HCT116 (cell line): ENCODE data around the gene ZNF724. TPM values are rescaled to one million over a fixed set of nuclear protein-coding genes. Genes with fewer than 3 reads are reported as not detected.

Experiments used
- ATAC-seq: fragments of 200-7000 bp; cut with Tn5 transposase; 2 replicates; pipeline ENCODE4 v1.9.1; 2020; ENCODE audit warnings: mild to moderate bottlenecking, moderate library complexity
- BruUV-seq: library from RNA; stranded (reverse); fragments of 400-500 nt; replicated peaks from 2 replicates; lab custom pipeline; 2021; lab: Mats Ljungman, UMichigan
- CTCF ChIA-PET: fragments of 300-600 bp; sonication (Branson Sonifier 250); formaldehyde crosslinking; loops from one replicate; lab custom pipeline; 2021; ENCODE audit warnings: antibody characterized with exemption; lab: Charles Lee
- POLR2A ChIA-PET: fragments of 300-600, 350-600 bp; sonication (Branson Sonifier 250); formaldehyde crosslinking; loops from one replicate; lab custom pipeline; 2021; ENCODE audit warnings: antibody characterized with exemption; lab: Charles Lee
- RAD21 ChIA-PET, 2 experiments: fragments of 300-600 bp; sonication (Branson Sonifier 250); formaldehyde crosslinking; loops; one replicate each; lab custom pipeline; 2023; ENCODE audit warnings: low total read pairs in 2 of 2; ENCODE audit not compliant: uncharacterized antibody in 2 of 2, unreplicated experiment in 2 of 2, low non-redundant PET in 1 of 2; lab: Charles Lee
- DNase-seq: peaks from one replicate; pipeline ENCODE4 v3.0.0-alpha.2; 2010; ENCODE audit warnings: low read depth, low spot score
- H2AFZ ChIP-seq: fragments of 200-600 bp; shearing (Covaris generic), sonication (generic); 2 replicates; pipeline ENCODE4 v1.6.1; 2017; ENCODE audit warnings: low read depth, mixed run types, mixed read lengths, antibody characterized with exemption, low read length; ENCODE audit not compliant: poor library complexity, severe bottlenecking
- H3K27ac ChIP-seq: 2 replicates; pipeline ENCODE4 v1.5.1; 2012; ENCODE audit warnings: low read depth, low read length
- H3K27me3 ChIP-seq: fragments of 200-600 bp; sonication (generic); 2 replicates; pipeline ENCODE4 v1.6.1; 2016; ENCODE audit warnings: mixed run types, low read length, mixed read lengths; ENCODE audit not compliant: insufficient read depth
- H3K36me3 ChIP-seq, 2 experiments: fragments of 200-500 bp in 1 of 2; fragments of 200-600 bp in 1 of 2; sonication (Bioruptor generic) in 1 of 2; sonication (generic) in 1 of 2; 2 replicates each; pipeline versions ENCODE4 v1.5.1 to v1.6.1; 2014 to 2016; ENCODE audit warnings: low read length in 2 of 2, inconsistent platforms in 1 of 2, mixed read lengths in 1 of 2, mixed run types in 1 of 2; ENCODE audit not compliant: insufficient read depth in 2 of 2, control insufficient read depth in 1 of 2
- H3K4me1 ChIP-seq, 2 experiments: fragments of 200-600 bp in 1 of 2; sonication (generic) in 1 of 2; 2 replicates each; pipeline versions ENCODE4 v1.5.1 to v1.6.1; 2012 to 2017; ENCODE audit warnings: low read length in 2 of 2, inconsistent platforms in 1 of 2, mild to moderate bottlenecking in 1 of 2, mixed read lengths in 1 of 2, mixed run types in 1 of 2, moderate library complexity in 1 of 2; ENCODE audit not compliant: insufficient read depth in 2 of 2, control insufficient read depth in 1 of 2
- H3K4me2 ChIP-seq: fragments of 200-600 bp; sonication (generic); 2 replicates; pipeline ENCODE4 v1.6.1; 2017; ENCODE audit warnings: mixed run types, low read length, mixed read lengths
- H3K4me3 ChIP-seq, 2 experiments: fragments of 200-600 bp in 1 of 2; sonication (generic) in 1 of 2; replicated peaks in 1 of 2; 2 replicates each; pipeline ENCODE4 v1.5.1; 2011 to 2016; ENCODE audit warnings: low read length in 2 of 2, control low read depth in 1 of 2, low read depth in 1 of 2, mild to moderate bottlenecking in 1 of 2, mixed read lengths in 1 of 2, mixed run types in 1 of 2
- H3K79me2 ChIP-seq: fragments of 200-600 bp; sonication (generic); 2 replicates; pipeline ENCODE4 v1.6.1; 2017; ENCODE audit warnings: mild to moderate bottlenecking, mixed run types, low read length, moderate library complexity, mixed read lengths; ENCODE audit not compliant: insufficient read depth
- H3K9ac ChIP-seq: fragments of 200-600 bp; sonication (generic); 2 replicates; pipeline ENCODE4 v1.6.1; 2016; ENCODE audit warnings: low read length, mixed read lengths
- H3K9me2 ChIP-seq: fragments of 200-600 bp; sonication (generic), shearing (Covaris generic); 2 replicates; pipeline ENCODE4 v1.6.1; 2017; ENCODE audit warnings: mixed run types, mild to moderate bottlenecking, moderate library complexity; ENCODE audit not compliant: insufficient read depth
- H3K9me3 ChIP-seq, 2 experiments: fragments of 200-500 bp in 1 of 2; fragments of 200-600 bp in 1 of 2; sonication (Bioruptor generic) in 1 of 2; sonication (generic) in 1 of 2; 2 replicates each; pipeline ENCODE4 v1.6.1; 2014 to 2017; ENCODE audit warnings: low read length in 2 of 2, mixed read lengths in 2 of 2, inconsistent platforms in 1 of 2, low read depth in 1 of 2, mild to moderate bottlenecking in 1 of 2, mixed run types in 1 of 2, moderate library complexity in 1 of 2; ENCODE audit not compliant: control insufficient read depth in 1 of 2, insufficient read depth in 1 of 2
- H4K20me1 ChIP-seq: fragments of 200-600 bp; sonication (generic), shearing (Covaris generic); 2 replicates; pipeline ENCODE4 v1.6.1; 2017; ENCODE audit warnings: mixed run types, mild to moderate bottlenecking, moderate library complexity; ENCODE audit not compliant: insufficient read depth
- CBX3 ChIP-seq: IDR thresholded peaks from 2 replicates; pipeline ENCODE4 v1.6.1; 2012; ENCODE audit warnings: low read depth
- CEBPB ChIP-seq: IDR thresholded peaks from 2 replicates; pipeline ENCODE4 v1.6.1; 2012; ENCODE audit warnings: low read depth
- CTCF ChIP-seq, 3 experiments: fragments of 200-600 bp in 1 of 3; sonication (generic) in 1 of 3; IDR thresholded peaks in 2 of 3; conservative IDR thresholded peaks in 1 of 3; 2 replicates each; pipeline ENCODE4 v1.5.1; 2012 to 2017; ENCODE audit warnings: low read depth in 2 of 3, low read length in 2 of 3, antibody characterized with exemption in 1 of 3, borderline replicate concordance in 1 of 3, control low read depth in 1 of 3, mild to moderate bottlenecking in 1 of 3, mixed read lengths in 1 of 3, mixed run types in 1 of 3, moderate library complexity in 1 of 3; ENCODE audit not compliant: insufficient read depth in 1 of 3
- EGR1 ChIP-seq: IDR thresholded peaks from 2 replicates; pipeline ENCODE4 v1.6.1; 2012; ENCODE audit warnings: low read depth
- ELF1 ChIP-seq: IDR thresholded peaks from 2 replicates; pipeline ENCODE4 v1.6.1; 2012; ENCODE audit warnings: low read depth, borderline replicate concordance
- EZH2phosphoT487 ChIP-seq: fragments of 200-600 bp; IDR thresholded peaks from 2 replicates; pipeline ENCODE4 v1.6.1; 2018; ENCODE audit warnings: antibody characterized with exemption, borderline replicate concordance
- FOSL1 ChIP-seq: IDR thresholded peaks from 2 replicates; pipeline ENCODE4 v1.6.1; 2012; ENCODE audit warnings: low read depth
- JUND ChIP-seq: IDR thresholded peaks from 2 replicates; pipeline ENCODE4 v1.6.1; 2012
- POLR2A ChIP-seq: IDR thresholded peaks from 2 replicates; pipeline ENCODE4 v1.7.0; 2011; ENCODE audit warnings: borderline replicate concordance; ENCODE audit not compliant: insufficient read depth, insufficient read length; ENCODE audit errors: extremely low read depth
- RAD21 ChIP-seq: IDR thresholded peaks from 2 replicates; pipeline ENCODE4 v1.6.1; 2012; ENCODE audit warnings: low read depth, mild to moderate bottlenecking
- SIN3A ChIP-seq: IDR thresholded peaks from 2 replicates; pipeline ENCODE4 v1.6.1; 2012; ENCODE audit warnings: low read depth
- SRF ChIP-seq: IDR thresholded peaks from 2 replicates; pipeline ENCODE4 v1.6.1; 2012; ENCODE audit warnings: low read depth
- TCF7L2 ChIP-seq: IDR thresholded peaks from 2 replicates; pipeline ENCODE4 v1.7.0; 2011; ENCODE audit warnings: borderline replicate concordance, inconsistent platforms; ENCODE audit not compliant: insufficient read depth, insufficient read length; ENCODE audit errors: extremely low read depth
- YY1 ChIP-seq: IDR thresholded peaks from 2 replicates; pipeline ENCODE4 v1.6.1; 2011; ENCODE audit warnings: low read length, low read depth, moderate library complexity, mild to moderate bottlenecking; ENCODE audit not compliant: insufficient replicate concordance; ENCODE audit errors: extremely low read depth
- ZFX ChIP-seq: fragments of 450-650 bp; IDR thresholded peaks from 2 replicates; pipeline ENCODE4 v1.6.1; 2017
- ZNF274 ChIP-seq: fragments of 200-500 bp; sonication (Bioruptor generic); IDR thresholded peaks from 2 replicates; pipeline ENCODE4 v1.6.1; 2014; ENCODE audit warnings: mild to moderate bottlenecking, low read depth, low read length, inconsistent platforms
- intact Hi-C: fragments of 100-400 bp; cut with micrococcal nuclease; formaldehyde crosslinking; loops from 2 replicates; pipeline ENCODE4 v1.10.0; 2022
- total RNA-seq: library from RNA; stranded (reverse); gene quantifications from one replicate; pipeline ENCODE4 v1.2.1, GENCODE V29; 2021; ENCODE audit not compliant: unreplicated experiment
- TF ChIP-seq, protein P1 (sequence below): IDR thresholded peaks from 2 replicates; pipeline ENCODE4 v1.6.1; 2012
- TF ChIP-seq, protein P2 (sequence below): IDR thresholded peaks from 2 replicates; pipeline ENCODE4 v1.6.1; 2011; ENCODE audit warnings: mild to moderate bottlenecking, low read length, moderate library complexity; ENCODE audit not compliant: insufficient replicate concordance; ENCODE audit errors: extremely low read depth
- TF ChIP-seq, protein P3 (sequence below): IDR thresholded peaks from 2 replicates; pipeline ENCODE4 v1.6.1; 2012

The ZNF724 gene
- total RNA-seq, 1 experiment from 2014 or later: 7.1 TPM

DNA sequence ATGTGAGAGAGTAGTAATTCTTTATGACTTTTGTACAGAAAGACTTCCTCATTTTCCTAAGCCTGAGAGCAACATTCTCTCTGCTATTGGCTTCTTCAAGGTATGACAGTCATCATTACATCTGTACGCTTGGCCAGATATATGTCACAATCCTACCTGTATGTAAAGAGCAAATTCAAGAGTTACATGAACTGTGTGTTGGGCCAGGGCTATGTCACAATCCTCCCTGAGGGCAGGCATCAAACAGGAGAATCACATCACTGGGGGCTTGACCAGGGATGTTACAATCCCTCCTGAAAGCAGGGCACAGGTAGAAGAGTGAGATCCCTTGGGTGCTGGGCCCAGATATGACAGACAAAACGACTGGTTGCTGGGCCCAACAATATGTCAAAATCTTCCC is 9.8 kb upstream of the ZNF724 start:
- Histone ChIP-seq H3K79me2 (no peaks in the 10 kb centered on the region), H3K27ac (no peak overlapping the region), H3K27me3 (no peaks in the 10 kb centered on the region), H3K4me3 (no peak overlapping the region), H3K4me1 (no peaks in the 10 kb centered on the region), H3K4me2 (no peak overlapping the region), H3K9ac (no peak overlapping the region), H2AFZ (no peak overlapping the region), H3K36me3 (no peaks in the 10 kb centered on the region), H3K9me3 (no peaks in the 10 kb centered on the region), H3K9me2 (no peaks in the 10 kb centered on the region), H4K20me1 (no peaks in the 10 kb centered on the region)
- no TSS peak for BruUV-seq
- ChIA-PET POLR2A (no interaction called here), RAD21 (no interaction called here), CTCF (no interaction called here)
- intact Hi-C loops: no loop called here
- TF ChIP-seq YY1 (no peak), TCF7L2 (no peak), RAD21 (no peak), JUND (no peak), CEBPB (no peak), EGR1 (no peak), SIN3A (no peak), ELF1 (no peak), EZH2phosphoT487 (no peak), ZNF274 (no peak), SRF (no peak), CTCF (IDR thresholded peaks at IDR 0.05 in 2 of 3, conservative IDR thresholded peaks at IDR 0.05 in 1 of 3; ENCODE audit: borderline replicate concordance in 1 of 3, insufficient read depth in 1 of 3, low read depth in 2 of 3, low read length in 2 of 3) (no peak), CBX3 (no peak), FOSL1 (no peak), ZFX (no peak), POLR2A (no peak)
- TF ChIP-seq, protein P1, sequence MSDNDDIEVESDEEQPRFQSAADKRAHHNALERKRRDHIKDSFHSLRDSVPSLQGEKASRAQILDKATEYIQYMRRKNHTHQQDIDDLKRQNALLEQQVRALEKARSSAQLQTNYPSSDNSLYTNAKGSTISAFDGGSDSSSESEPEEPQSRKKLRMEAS: no peak
- TF ChIP-seq, protein P2, sequence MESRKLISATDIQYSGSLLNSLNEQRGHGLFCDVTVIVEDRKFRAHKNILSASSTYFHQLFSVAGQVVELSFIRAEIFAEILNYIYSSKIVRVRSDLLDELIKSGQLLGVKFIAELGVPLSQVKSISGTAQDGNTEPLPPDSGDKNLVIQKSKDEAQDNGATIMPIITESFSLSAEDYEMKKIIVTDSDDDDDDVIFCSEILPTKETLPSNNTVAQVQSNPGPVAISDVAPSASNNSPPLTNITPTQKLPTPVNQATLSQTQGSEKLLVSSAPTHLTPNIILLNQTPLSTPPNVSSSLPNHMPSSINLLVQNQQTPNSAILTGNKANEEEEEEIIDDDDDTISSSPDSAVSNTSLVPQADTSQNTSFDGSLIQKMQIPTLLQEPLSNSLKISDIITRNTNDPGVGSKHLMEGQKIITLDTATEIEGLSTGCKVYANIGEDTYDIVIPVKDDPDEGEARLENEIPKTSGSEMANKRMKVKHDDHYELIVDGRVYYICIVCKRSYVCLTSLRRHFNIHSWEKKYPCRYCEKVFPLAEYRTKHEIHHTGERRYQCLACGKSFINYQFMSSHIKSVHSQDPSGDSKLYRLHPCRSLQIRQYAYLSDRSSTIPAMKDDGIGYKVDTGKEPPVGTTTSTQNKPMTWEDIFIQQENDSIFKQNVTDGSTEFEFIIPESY: no peak
- TF ChIP-seq, protein P3, sequence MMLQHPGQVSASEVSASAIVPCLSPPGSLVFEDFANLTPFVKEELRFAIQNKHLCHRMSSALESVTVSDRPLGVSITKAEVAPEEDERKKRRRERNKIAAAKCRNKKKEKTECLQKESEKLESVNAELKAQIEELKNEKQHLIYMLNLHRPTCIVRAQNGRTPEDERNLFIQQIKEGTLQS: no peak
- ATAC-seq (no peak), DNase-seq (no peak)
